Measurements from ENCODE around the gene SERGEF. TPM values are rescaled to one million over a fixed set of nuclear protein-coding genes. Genes with fewer than 3 reads are reported as not detected.

SERGEF gene
- total RNA-seq, 1 experiment from 2014 or later, result 31.4 TPM

DNA sequence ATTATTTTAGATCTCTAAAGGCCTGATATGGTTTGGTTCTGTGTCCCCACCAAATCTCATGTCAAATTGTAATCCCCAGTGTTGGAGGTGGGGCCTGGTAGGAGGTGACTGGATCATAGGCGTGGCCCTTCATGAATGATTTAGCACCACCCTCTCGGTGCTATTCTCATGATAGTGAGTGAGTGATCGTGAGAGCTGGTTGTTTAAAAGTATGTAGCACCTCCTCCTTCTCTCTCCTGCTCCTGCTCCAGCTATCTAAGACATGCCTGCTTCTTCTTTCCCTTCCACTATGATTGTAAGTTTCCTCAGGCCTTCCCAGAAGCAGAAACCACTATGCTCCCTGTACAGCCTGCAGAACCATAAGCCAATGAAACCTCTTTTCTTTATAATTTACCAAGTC is 114.1 kb downstream of the SERGEF start:
- peak; percentile 74 for DNase-seq
- Histone ChIP-seq H2AK5ac (ENCODE audit: insufficient read length, low read length) (no peak overlapping the region), H3K23me2 (ENCODE audit: insufficient read length, low read depth, low read length, poor library complexity, severe bottlenecking) (no peaks in the 10 kb centered on the region), H3K9me3 (ENCODE audit: control insufficient read depth, low read depth, low read length) (no peaks in the 10 kb centered on the region), H3K4me1 (ENCODE audit: insufficient read depth, low read length) (no peaks in the 10 kb centered on the region), H3K9ac (ENCODE audit: extremely low read depth, insufficient read length, low read length) (no peak overlapping the region), H3K23ac (ENCODE audit: insufficient read length, low read depth, low read length) (no peak overlapping the region), H4K5ac (ENCODE audit: insufficient read length, low read depth, low read length) (no peak overlapping the region), H2BK12ac (ENCODE audit: insufficient read length, low read depth, low read length) (no peak overlapping the region), H2BK5ac (ENCODE audit: insufficient read length, low read length) (no peak overlapping the region), H3K27me3 (ENCODE audit: insufficient read depth, low read length) (no peaks in the 10 kb centered on the region), H4K20me1 (ENCODE audit: control insufficient read depth, insufficient read depth, insufficient read length) (no peaks in the 10 kb centered on the region), H2BK120ac (ENCODE audit: low read depth, low read length, poor library complexity, severe bottlenecking) (no peak overlapping the region), H3K79me2 (ENCODE audit: insufficient read depth, low read length) (no peaks in the 10 kb centered on the region), H3K4ac (ENCODE audit: low read depth, low read length) (no peak overlapping the region), H2AFZ (ENCODE audit: low read length) (no peak overlapping the region), H4K8ac (replicated peaks; ENCODE audit: insufficient read length, low read depth, low read length) (no peak overlapping the region), H3K27ac (ENCODE audit: insufficient read length, low read depth, low read length) (no peak overlapping the region), H2BK20ac (ENCODE audit: low read depth, low read length, poor library complexity, severe bottlenecking) (no peak overlapping the region), H3K18ac (ENCODE audit: insufficient read length, low read depth, low read length) (no peak overlapping the region), H4K91ac (ENCODE audit: insufficient read length, low read depth, low read length) (no peak overlapping the region), H3K14ac (ENCODE audit: insufficient read depth, low read length) (no peak overlapping the region), H2BK15ac (ENCODE audit: low read depth, low read length) (no peak overlapping the region), H3T11ph (ENCODE audit: low read length) (no peak overlapping the region), H3K4me2 (ENCODE audit: insufficient read depth, insufficient read length, low read length) (no peak overlapping the region), H3K56ac (ENCODE audit: insufficient read length, low read depth, low read length) (no peak overlapping the region), H3K79me1 (ENCODE audit: insufficient read depth, low read depth, low read length, poor library complexity, severe bottlenecking) (no peaks in the 10 kb centered on the region)
- H3K27me3 Mint-ChIP-seq (ENCODE audit: low read depth), result no peaks in the 10 kb centered on the region
- no peaks in the 10 kb centered on the region for H3K36me3 Mint-ChIP-seq (ENCODE audit: insufficient read depth in 1 of 3, low read depth in 3 of 3)
- H3K9me3 Mint-ChIP-seq, result no peaks in the 10 kb centered on the region
- H3K4me3 Mint-ChIP-seq, result no peak overlapping the region
- H3K4me1 Mint-ChIP-seq, result peaks cover 5 to 6% of the 10 kb centered on the region in 2 experiments
- peak overlapping the region in 1 of 3 experiments; percentile 76; a peak in 1 of 7 replicates for H3K27ac Mint-ChIP-seq
- TF ChIP-seq, protein P1, sequence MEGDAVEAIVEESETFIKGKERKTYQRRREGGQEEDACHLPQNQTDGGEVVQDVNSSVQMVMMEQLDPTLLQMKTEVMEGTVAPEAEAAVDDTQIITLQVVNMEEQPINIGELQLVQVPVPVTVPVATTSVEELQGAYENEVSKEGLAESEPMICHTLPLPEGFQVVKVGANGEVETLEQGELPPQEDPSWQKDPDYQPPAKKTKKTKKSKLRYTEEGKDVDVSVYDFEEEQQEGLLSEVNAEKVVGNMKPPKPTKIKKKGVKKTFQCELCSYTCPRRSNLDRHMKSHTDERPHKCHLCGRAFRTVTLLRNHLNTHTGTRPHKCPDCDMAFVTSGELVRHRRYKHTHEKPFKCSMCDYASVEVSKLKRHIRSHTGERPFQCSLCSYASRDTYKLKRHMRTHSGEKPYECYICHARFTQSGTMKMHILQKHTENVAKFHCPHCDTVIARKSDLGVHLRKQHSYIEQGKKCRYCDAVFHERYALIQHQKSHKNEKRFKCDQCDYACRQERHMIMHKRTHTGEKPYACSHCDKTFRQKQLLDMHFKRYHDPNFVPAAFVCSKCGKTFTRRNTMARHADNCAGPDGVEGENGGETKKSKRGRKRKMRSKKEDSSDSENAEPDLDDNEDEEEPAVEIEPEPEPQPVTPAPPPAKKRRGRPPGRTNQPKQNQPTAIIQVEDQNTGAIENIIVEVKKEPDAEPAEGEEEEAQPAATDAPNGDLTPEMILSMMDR (conservative IDR thresholded peaks at IDR 0.05), result no peak
- WGBS (ENCODE audit: extremely low coverage, insufficient read length, low lambda C conversion rate), result no CpG with 5 or more reads among the region's 3 CpGs
